ENCODE results near the gene PABPN1. TPM values are rescaled to one million over a fixed set of nuclear protein-coding genes. Genes with fewer than 3 reads are reported as not detected.

PABPN1 gene
- total and polyA plus RNA-seq, 3 donors from 2014 or later = 194 to 222 (median 194) TPM

GRCh38 chr14:23352506-23353432 is 31.5 kb downstream of the PABPN1 start, which contains the start of gene SLC22A17:
TSS of gene SLC22A17 (minus strand) at chr14:23352887.
- H3K36me3 ChIP-seq (ENCODE audit: low read depth, missing control alignments) = no peaks in the 10 kb centered on the region
- H3K27ac ChIP-seq = peak within 1 kb of the TSS in 1 of 2 donors; percentile 29
- H3K4me3 ChIP-seq = peak within 1 kb of the TSS; percentile 45 to 58
- TF ChIP-seq, protein P1, sequence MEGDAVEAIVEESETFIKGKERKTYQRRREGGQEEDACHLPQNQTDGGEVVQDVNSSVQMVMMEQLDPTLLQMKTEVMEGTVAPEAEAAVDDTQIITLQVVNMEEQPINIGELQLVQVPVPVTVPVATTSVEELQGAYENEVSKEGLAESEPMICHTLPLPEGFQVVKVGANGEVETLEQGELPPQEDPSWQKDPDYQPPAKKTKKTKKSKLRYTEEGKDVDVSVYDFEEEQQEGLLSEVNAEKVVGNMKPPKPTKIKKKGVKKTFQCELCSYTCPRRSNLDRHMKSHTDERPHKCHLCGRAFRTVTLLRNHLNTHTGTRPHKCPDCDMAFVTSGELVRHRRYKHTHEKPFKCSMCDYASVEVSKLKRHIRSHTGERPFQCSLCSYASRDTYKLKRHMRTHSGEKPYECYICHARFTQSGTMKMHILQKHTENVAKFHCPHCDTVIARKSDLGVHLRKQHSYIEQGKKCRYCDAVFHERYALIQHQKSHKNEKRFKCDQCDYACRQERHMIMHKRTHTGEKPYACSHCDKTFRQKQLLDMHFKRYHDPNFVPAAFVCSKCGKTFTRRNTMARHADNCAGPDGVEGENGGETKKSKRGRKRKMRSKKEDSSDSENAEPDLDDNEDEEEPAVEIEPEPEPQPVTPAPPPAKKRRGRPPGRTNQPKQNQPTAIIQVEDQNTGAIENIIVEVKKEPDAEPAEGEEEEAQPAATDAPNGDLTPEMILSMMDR (IDR thresholded peaks at IDR 0.05) = no peak
- peak; percentile 64 for TF ChIP-seq POLR2A (IDR thresholded peaks at IDR 0.05)
- intact Hi-C loops (cut with DNase I; ENCODE audit: low total_unique reads) = no loop called here
- WGBS, 2 donors = 1% methylated on average over 12 to 27 of the region's 42 CpGs
- H3K9me3 ChIP-seq = no peaks in the 10 kb centered on the region
- H3K4me1 ChIP-seq = peaks cover 5% of the 10 kb centered on the region
- DNase-seq = peak; percentile 90
- H3K27me3 ChIP-seq = no peaks in the 10 kb centered on the region

DNA sequence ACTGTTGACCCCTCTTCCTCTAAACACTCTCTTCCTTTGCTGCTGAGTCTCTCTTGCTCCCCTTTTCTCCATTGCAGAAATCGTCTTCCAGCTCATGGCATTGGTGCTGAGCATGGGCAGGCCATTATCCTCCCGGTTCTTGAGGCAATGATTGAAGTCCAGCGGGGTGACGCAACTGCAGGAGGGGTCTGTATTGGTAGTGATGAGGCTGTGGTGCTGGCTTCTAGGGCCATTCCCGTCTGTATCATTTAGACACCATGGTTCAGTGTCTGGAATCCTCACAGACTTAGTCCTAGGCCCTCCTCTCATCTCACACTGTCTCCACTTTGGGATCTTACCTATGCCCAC is 32.1 kb downstream of the PABPN1 start:
- WGBS, 2 donors = 70 to 79% methylated on average over 5 of the region's 5 CpGs
- H3K27me3 ChIP-seq = no peaks in the 10 kb centered on the region
- H3K36me3 ChIP-seq (ENCODE audit: low read depth, missing control alignments) = no peaks in the 10 kb centered on the region
- no peak for DNase-seq
- peaks cover 5% of the 10 kb centered on the region for H3K4me1 ChIP-seq
- TF ChIP-seq, protein P1 (IDR thresholded peaks at IDR 0.05) = no peak
- TF ChIP-seq POLR2A (IDR thresholded peaks at IDR 0.05) = no peak
- intact Hi-C loops (cut with DNase I; ENCODE audit: low total_unique reads) = no loop called here
- no peak overlapping the region for H3K27ac ChIP-seq
- H3K4me3 ChIP-seq = no peak overlapping the region
- no peaks in the 10 kb centered on the region for H3K9me3 ChIP-seq

- Histone ChIP-seq H3K27ac (no peak overlapping the region), H3K4me3 (no peak overlapping the region), H3K27me3 (no peaks in the 10 kb centered on the region), H3K9me3 (no peaks in the 10 kb centered on the region), H3K36me3 (ENCODE audit: low read depth, missing control alignments) (no peaks in the 10 kb centered on the region), H3K4me1 (peaks cover 5% of the 10 kb centered on the region)
- intact Hi-C loops (cut with DNase I; ENCODE audit: low total_unique reads) = no loop called here
- DNase-seq = no peak
- TF ChIP-seq, protein P1 (IDR thresholded peaks at IDR 0.05) = no peak
- TF ChIP-seq POLR2A (IDR thresholded peaks at IDR 0.05) = no peak
- WGBS, 2 donors = 87 to 90% methylated on average over 6 of the region's 6 CpGs
These were observed 33.7 kb downstream of the PABPN1 start for GRCh38 chr14:23354990-23355389.

DNA sequence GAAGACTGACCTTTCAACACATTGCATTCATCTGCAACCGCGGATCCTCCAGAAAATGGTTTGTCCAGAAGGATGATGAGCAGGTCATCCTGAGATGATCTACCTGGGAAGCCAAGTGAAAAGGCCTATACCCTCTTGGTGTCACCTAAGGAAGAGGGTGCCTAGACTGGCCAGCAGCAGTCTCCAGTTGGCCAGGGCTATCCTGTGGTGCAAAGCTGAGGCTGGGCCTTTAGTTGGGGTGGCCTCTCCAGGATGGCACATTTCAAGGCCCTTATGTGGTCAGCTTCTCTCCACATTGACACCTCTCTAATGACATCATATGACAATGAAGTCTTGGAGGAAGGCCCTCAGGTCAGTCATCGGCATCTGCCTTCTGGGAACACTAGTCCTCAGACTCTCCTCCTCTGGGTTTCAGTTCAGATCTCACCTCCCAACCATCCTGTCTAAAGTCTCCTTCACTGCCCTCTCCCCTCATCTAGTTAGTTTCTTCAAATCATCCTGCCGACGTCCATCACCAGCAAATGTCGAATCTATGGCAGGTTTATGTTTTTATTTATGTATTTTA is 34.7 kb downstream of the PABPN1 start:
- 86 to 94% methylated on average over 6 of the region's 6 CpGs for WGBS, 2 donors

More for the DNA sequence above, 34.7 kb downstream of the PABPN1 start:
- H3K9me3 ChIP-seq = no peaks in the 10 kb centered on the region
- H3K27me3 ChIP-seq = no peaks in the 10 kb centered on the region
- no peak overlapping the region for H3K27ac ChIP-seq
- intact Hi-C loops (cut with DNase I; ENCODE audit: low total_unique reads) = no loop called here
- no peak for TF ChIP-seq POLR2A (IDR thresholded peaks at IDR 0.05)
- TF ChIP-seq, protein P1 (IDR thresholded peaks at IDR 0.05) = no peak
- H3K4me1 ChIP-seq = peaks cover 5% of the 10 kb centered on the region
- H3K36me3 ChIP-seq (ENCODE audit: low read depth, missing control alignments) = no peaks in the 10 kb centered on the region
- no peak overlapping the region for H3K4me3 ChIP-seq
- DNase-seq = no peak

All from testis (tissue), 3 donors.